Kidney (tissue), 14 donors: ENCODE measurements around the gene ACOX3. TPM values are rescaled to one million over a fixed set of nuclear protein-coding genes. Genes with fewer than 3 reads are reported as not detected.

ENCODE experiments used
- DNase-seq, 5 donors: peaks; one replicate each; pipeline ENCODE4 v3.0.0-alpha.2; 2013 to 2020
- FAIRE-seq: peaks from 2 replicates; lab custom pipeline; 2012; peaks lifted over from hg19 to GRCh38; lab: Jason Lieb, UNC
- H3K27ac ChIP-seq, 2 donors: one replicate each; pipeline ENCODE4 v1.7.0; 2013; ENCODE audit warnings: low read depth in 2 of 2, low read length in 2 of 2, inconsistent platforms in 1 of 2
- H3K27me3 ChIP-seq: one replicate; pipeline ENCODE4 v1.7.1; 2013; ENCODE audit warnings: low read length, inconsistent platforms; ENCODE audit not compliant: control insufficient read depth, insufficient read depth
- H3K36me3 ChIP-seq, 3 donors: one replicate each; pipeline versions ENCODE4 v1.7.0 to v1.7.1; 2013; ENCODE audit warnings: low read length in 3 of 3, control low read depth in 1 of 3, inconsistent platforms in 1 of 3; ENCODE audit not compliant: insufficient read depth in 3 of 3, control insufficient read depth in 2 of 3
- H3K4me1 ChIP-seq, 3 donors: one replicate each; pipeline versions ENCODE4 v1.7.0 to v1.7.1; 2013; ENCODE audit warnings: low read length in 3 of 3, inconsistent platforms in 1 of 3, low read depth in 1 of 3; ENCODE audit not compliant: control insufficient read depth in 2 of 3, insufficient read depth in 2 of 3
- H3K4me3 ChIP-seq, 3 donors: one replicate each; pipeline versions ENCODE4 v1.7.0 to v1.8.1; 2013; ENCODE audit warnings: low read length in 3 of 3, control low read depth in 1 of 3, inconsistent platforms in 1 of 3
- H3K9ac ChIP-seq, 3 donors: one replicate each; pipeline versions ENCODE4 v1.7.0 to v1.7.1; 2013; ENCODE audit warnings: low read length in 3 of 3, control low read depth in 1 of 3, inconsistent platforms in 1 of 3
- H3K9me3 ChIP-seq, 3 donors: one replicate each; pipeline versions ENCODE4 v1.7.0 to v1.7.1; 2013; ENCODE audit warnings: low read length in 3 of 3, control low read depth in 1 of 3, inconsistent platforms in 1 of 3; ENCODE audit not compliant: control insufficient read depth in 2 of 3, insufficient read depth in 1 of 3
- CTCF ChIP-seq: IDR thresholded peaks from 3 replicates; pipeline ENCODE4 v1.5.1; 2012; ENCODE audit warnings: mild to moderate bottlenecking, moderate library complexity, borderline replicate concordance; ENCODE audit not compliant: insufficient read depth; ENCODE audit errors: extremely low read depth
- intact Hi-C: fragments of 100-400 bp; cut with DNase I; formaldehyde crosslinking; loops from one replicate; pipeline ENCODE4 v1.11.1; 2022
- polyA plus RNA-seq: library from polyadenylated mRNA; stranded (reverse); fragments of 350-450 nt; fragmentation: Illumina TruSeq; extraction: RNeasy Lipid Tissue Mini Kit (QIAGEN cat#74804); gene quantifications from one replicate; pipeline ENCODE4 v1.2.3, GENCODE V29; 2014; ENCODE audit warnings: low read depth, low replicate concordance; ENCODE audit not compliant: insufficient read depth
- total RNA-seq: library from RNA; stranded (reverse); fragmentation: NEBNext Ultra II Directional; extraction: Animal tissue kit (Norgen Biotek cat#: 25700); gene quantifications from one replicate; pipeline ENCODE4 v1.2.1, GENCODE V29; 2021
- donor health status: control.
- donor health status: control.
- donor health status: control.
- donor health status: control.
- donor health status: control.
- donor health status: DM: yes; HTN: yes; CAD: no.
- donor health status: Normal renal cell carcinoma (clear cell type).

The ACOX3 gene
- total and polyA plus RNA-seq, 2 donors from 2014 or later: 10.1 to 21.7 TPM

GRCh38 chr4:8338351-8338961, 102.1 kb downstream of the ACOX3 start:
- no peak for FAIRE-seq
- Histone ChIP-seq H3K9me3 (no peaks in the 10 kb centered on the region), H3K4me1 (peaks cover 0 to 22% (median 16%) of the 10 kb centered on the region in 3 donors), H3K9ac (no peak overlapping the region), H3K4me3 (no peak overlapping the region), H3K27ac (no peak overlapping the region), H3K36me3 (no peaks in the 10 kb centered on the region), H3K27me3 (no peaks in the 10 kb centered on the region)
- DNase-seq: no peak
- intact Hi-C loops: no loop called here
- no peak for TF ChIP-seq CTCF

GRCh38 chr4:8336412-8337075, 104.0 kb downstream of the ACOX3 start:
- Histone ChIP-seq H3K27ac (no peak overlapping the region), H3K9me3 (no peaks in the 10 kb centered on the region), H3K4me3 (no peak overlapping the region), H3K9ac (no peak overlapping the region), H3K36me3 (no peaks in the 10 kb centered on the region), H3K4me1 (peaks cover 0 to 16% (median 13%) of the 10 kb centered on the region in 3 donors), H3K27me3 (no peaks in the 10 kb centered on the region)
- TF ChIP-seq CTCF: no peak
- intact Hi-C loops: no loop called here
- peak in 1 of 5 donors; percentile 5 for DNase-seq
- no peak for FAIRE-seq

GRCh38 chr4:8335848-8336247, 104.7 kb downstream of the ACOX3 start:
- intact Hi-C loops: no loop called here
- DNase-seq: no peak
- Histone ChIP-seq H3K9ac (no peak overlapping the region), H3K27me3 (no peaks in the 10 kb centered on the region), H3K4me3 (no peak overlapping the region), H3K4me1 (peaks cover 0 to 13% (median 12%) of the 10 kb centered on the region in 3 donors), H3K27ac (no peak overlapping the region), H3K36me3 (no peaks in the 10 kb centered on the region), H3K9me3 (no peaks in the 10 kb centered on the region)
- TF ChIP-seq CTCF: no peak
- FAIRE-seq: no peak
